H1 (cell line): ENCODE data around the gene CPLANE2. TPM values are rescaled to one million over a fixed set of nuclear protein-coding genes. Genes with fewer than 3 reads are reported as not detected.

Experiments
- CTBP2 ChIP-seq: IDR thresholded peaks from 2 replicates; pipeline ENCODE4 v1.7.0; 2011; ENCODE audit warnings: borderline replicate concordance, mild to moderate bottlenecking, moderate library complexity, mixed read lengths, low read length; ENCODE audit not compliant: insufficient read depth, insufficient read length
- GTF2F1 ChIP-seq: IDR thresholded peaks from 2 replicates; pipeline ENCODE4 v1.6.1; 2012; ENCODE audit warnings: low read depth, low read length, improper control_type of control experiment, borderline replicate concordance
- RBBP5 ChIP-seq: IDR thresholded peaks from 2 replicates; pipeline ENCODE4 v1.7.1; 2012; ENCODE audit warnings: low read depth, mild to moderate bottlenecking, inconsistent platforms, low read length, moderate library complexity, borderline replicate concordance
- RNF2 ChIP-seq: fragments of 200-900, 300-1000 bp; sonication (generic); IDR thresholded peaks from 2 replicates; pipeline ENCODE4 v1.7.1; 2016; ENCODE audit warnings: borderline replicate concordance, low read depth, mild to moderate bottlenecking, antibody characterized with exemption, low read length; ENCODE audit not compliant: poor library complexity, severe bottlenecking; ENCODE audit errors: missing control alignments
- TBP ChIP-seq: IDR thresholded peaks from 2 replicates; pipeline ENCODE4 v1.6.1; 2011; ENCODE audit warnings: low read depth, low read length, improper control_type of control experiment
- TCF12 ChIP-seq: IDR thresholded peaks from 2 replicates; pipeline ENCODE4 v1.6.1; 2011; ENCODE audit warnings: low read depth, mild to moderate bottlenecking, low read length
- polyA plus RNA-seq, 7 experiments: library from polyadenylated mRNA; depleted of rRNA in 3 of 7; stranded (reverse) in 5 of 7; unstranded in 2 of 7; fragments of >200 nt in 5 of 7; fragments of 200-250 nt in 2 of 7; gene quantifications; 1 replicate in 5 of 7; 2 replicates in 1 of 7; 4 replicates in 1 of 7; pipeline versions ENCODE4 v1.2.1 to v1.2.3, GENCODE V29; 2011 to 2013; ENCODE audit warnings: missing spikeins in 2 of 7, mixed read lengths in 2 of 7
- total RNA-seq: library from RNA; stranded (reverse); fragmentation: NEBNext Ultra II Directional; extraction: Animal tissue kit (Norgen Biotek cat#: 25700); gene quantifications from 2 replicates; pipeline ENCODE4 v1.2.1, GENCODE V29; 2021
- TF ChIP-seq, protein P1 (sequence below): IDR thresholded peaks from 2 replicates; pipeline ENCODE4 v1.6.1; 2011; ENCODE audit warnings: low read depth, mild to moderate bottlenecking, low read length; ENCODE audit not compliant: insufficient read depth

Gene CPLANE2
- total and polyA plus RNA-seq, 2 of the 8 experiments (the other 6 are each of a cell fraction or from before 2014, with no cell fraction given), result 2.3 to 2.5 TPM

DNA sequence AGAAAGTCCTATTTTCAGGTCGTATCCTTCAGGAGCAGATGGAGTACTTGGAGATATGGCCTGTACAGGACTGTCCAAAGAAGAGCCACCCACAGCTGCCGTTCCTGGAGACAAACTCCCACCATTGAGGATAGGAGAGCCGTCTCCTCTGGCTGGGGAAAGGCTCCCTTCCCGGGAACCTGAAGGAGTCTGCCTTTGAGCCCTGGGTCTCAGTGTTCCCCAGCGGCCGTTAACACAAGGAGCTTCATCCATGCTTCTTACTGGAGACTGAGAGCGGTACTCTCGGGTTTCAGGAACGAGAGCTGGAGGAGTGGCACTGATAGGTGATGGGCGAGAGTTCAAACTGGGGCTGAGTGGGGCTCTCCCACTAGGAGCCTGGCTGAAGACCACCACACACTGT, 14.4 kb upstream of the CPLANE2 start (continued):
- TF ChIP-seq TCF12 (no peak), RBBP5 (no peak), TBP (no peak), CTBP2 (no peak), RNF2 (no peak), GTF2F1 (no peak)
- TF ChIP-seq, protein P1, sequence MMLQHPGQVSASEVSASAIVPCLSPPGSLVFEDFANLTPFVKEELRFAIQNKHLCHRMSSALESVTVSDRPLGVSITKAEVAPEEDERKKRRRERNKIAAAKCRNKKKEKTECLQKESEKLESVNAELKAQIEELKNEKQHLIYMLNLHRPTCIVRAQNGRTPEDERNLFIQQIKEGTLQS, result no peak
